Activated effector memory CD4-positive, alpha-beta T cell treated with Interleukin-2 at 50 U/mL for 16 hours (primary cell): Measurements from ENCODE around the gene DDTL.
"Not testable (repeated sequence)": the region's sequence is repeated elsewhere in the genome, so short reads cannot be mapped to it uniquely, and the experiment has no call there.

Experiments used
- DNase-seq: peaks from one replicate; pipeline ENCODE4 v3.0.0-alpha.2; 2020

DDTL gene

GRCh38 chr22:23966568-23966967 lies at the start of gene DDTL:
Gene DDTL (plus strand): TSS chr22:23966888. CDS start chr22:23966915, 27 bp downstream.
- DNase-seq = not testable (repeated sequence)

- not testable (repeated sequence) for DNase-seq
These were observed 46.4 kb upstream of the DDTL start for GRCh38 chr22:23920267-23920611.

- not testable (repeated sequence) for DNase-seq
These were observed 45.0 kb upstream of the DDTL start for GRCh38 chr22:23921586-23922201.

GRCh38 chr22:23922921-23923320 lies 43.8 kb upstream of the DDTL start:
- no peak for DNase-seq

- no peak for DNase-seq
These were observed 41.6 kb upstream of the DDTL start for GRCh38 chr22:23925020-23925606.

GRCh38 chr22:23926561-23926960 lies 40.1 kb upstream of the DDTL start:
- DNase-seq = no peak

GRCh38 chr22:23938328-23939016 lies 28.2 kb upstream of the DDTL start:
- DNase-seq = no peak

- no peak for DNase-seq
These were observed 27.7 kb upstream of the DDTL start for GRCh38 chr22:23939017-23939357.

- not testable (repeated sequence) for DNase-seq
These were observed 26.5 kb upstream of the DDTL start for GRCh38 chr22:23940166-23940565.

- not testable (repeated sequence) for DNase-seq
These were observed 19.3 kb upstream of the DDTL start for GRCh38 chr22:23947391-23947790.

- DNase-seq = not testable (repeated sequence)
These were observed 16.9 kb upstream of the DDTL start for GRCh38 chr22:23949764-23950163.

- DNase-seq = not testable (repeated sequence)
These were observed 15.3 kb upstream of the DDTL start for GRCh38 chr22:23951383-23951782.

- DNase-seq = not testable (repeated sequence)
These were observed 13.8 kb upstream of the DDTL start for GRCh38 chr22:23952794-23953405.

- DNase-seq = not testable (repeated sequence)
These were observed 13.2 kb upstream of the DDTL start for GRCh38 chr22:23953485-23953884.

- DNase-seq = not testable (repeated sequence)
These were observed 12.3 kb upstream of the DDTL start for GRCh38 chr22:23954193-23954990.

GRCh38 chr22:23954991-23955305 lies 11.7 kb upstream of the DDTL start:
- DNase-seq = not testable (repeated sequence)

- not testable (repeated sequence) for DNase-seq
These were observed 10.8 kb upstream of the DDTL start for GRCh38 chr22:23955886-23956285.

- peak; percentile 59 for DNase-seq
These were observed 10.3 kb upstream of the DDTL start for GRCh38 chr22:23956301-23956900.

GRCh38 chr22:23961084-23961771 lies 5.5 kb upstream of the DDTL start, which contains the start of gene GSTT2B:
Gene GSTT2B (minus strand): TSS chr22:23961195. CDS start chr22:23961131, 64 bp downstream.
- DNase-seq = not testable (repeated sequence)

GRCh38 chr22:23966094-23966493 lies 594 bp upstream of the DDTL start:
- DNase-seq = not testable (repeated sequence)

- no peak for DNase-seq
These were observed 2.4 kb downstream of the DDTL start for GRCh38 chr22:23969071-23969470.

GRCh38 chr22:23970201-23970641 lies 3.5 kb downstream of the DDTL start:
- DNase-seq = no peak
